HG03175 (cell line): ENCODE data around the gene MRFAP1.
A peak's percentile ranks its signal among the peaks of the same experiment; 100 is the strongest.
"Not testable (repeated sequence)": the region's sequence is repeated elsewhere in the genome, so short reads cannot be mapped to it uniquely, and the experiment has no call there.

Source experiments
- ATAC-seq: cut with Tn5 transposase; IDR thresholded peaks from one replicate; pipeline ENCODE4 v1.9.1; 2021; ENCODE audit warnings: mild to moderate bottlenecking, moderate library complexity; ENCODE audit not compliant: unreplicated experiment

MRFAP1 gene

DNA sequence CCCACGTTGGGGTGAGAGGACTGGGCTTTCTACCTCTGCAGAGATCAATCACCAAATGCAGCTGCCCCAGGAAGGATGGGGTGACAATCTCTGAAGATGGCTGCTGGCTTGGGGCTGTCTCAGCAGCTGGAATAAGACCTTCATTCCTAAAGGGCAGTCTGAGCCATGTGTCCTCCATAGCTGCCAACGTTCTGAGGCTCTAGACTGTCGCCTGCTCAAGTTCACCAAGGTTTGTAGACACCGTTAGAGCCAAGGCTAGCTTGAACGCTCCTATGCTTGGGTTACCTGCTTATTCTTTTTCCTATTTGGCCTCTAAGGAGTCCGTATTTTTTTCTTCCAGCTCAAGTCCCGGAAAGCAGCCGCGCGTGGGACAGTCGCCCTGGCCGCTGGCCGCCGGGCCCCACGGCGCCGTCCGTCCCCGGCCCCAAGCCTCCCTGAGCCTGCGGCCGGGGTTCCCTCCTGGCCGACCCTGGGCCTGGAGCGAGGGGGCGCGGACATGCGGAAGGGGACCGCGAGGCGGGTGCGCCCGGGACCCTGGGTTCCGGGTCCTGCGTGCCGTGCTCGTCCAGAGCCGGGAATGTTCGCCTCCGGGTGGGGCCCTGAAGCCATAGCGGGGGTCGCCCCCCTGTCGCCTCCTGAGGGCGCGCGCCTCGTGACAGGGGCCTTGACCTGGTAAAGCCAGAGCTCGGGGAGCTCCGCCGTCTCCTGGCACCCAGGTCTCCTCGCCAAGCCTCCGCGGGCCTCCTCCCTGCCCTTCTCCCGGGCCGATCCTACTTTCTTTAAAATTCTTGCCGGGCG lies 23.3 kb downstream of the MRFAP1 start:
- no peak for ATAC-seq

- ATAC-seq, result no peak
Observed at GRCh38 chr4:6665320-6665654, 24.8 kb downstream of the MRFAP1 start.

DNA sequence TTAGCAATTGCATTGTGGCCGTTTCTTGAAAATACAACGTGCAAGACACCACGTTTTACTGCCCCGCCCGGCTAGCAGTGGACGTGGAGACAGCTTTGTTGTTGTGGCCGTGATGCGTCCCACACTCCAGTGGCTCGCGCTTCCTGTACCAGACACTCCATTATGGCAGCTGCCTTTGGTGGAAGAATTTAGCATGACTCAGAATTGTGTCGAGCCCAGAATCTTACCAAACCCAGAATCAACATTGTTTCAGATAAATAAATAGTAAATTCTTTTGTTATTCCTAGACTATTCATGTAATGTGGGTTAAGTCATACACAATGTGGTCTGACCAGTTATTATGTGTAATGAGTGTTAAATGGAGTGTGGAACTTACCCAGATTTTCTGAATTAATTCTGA lies 27.9 kb downstream of the MRFAP1 start:
- ATAC-seq, result no peak

GRCh38 chr4:6671648-6672047 lies 31.2 kb downstream of the MRFAP1 start:
- ATAC-seq, result no peak

DNA sequence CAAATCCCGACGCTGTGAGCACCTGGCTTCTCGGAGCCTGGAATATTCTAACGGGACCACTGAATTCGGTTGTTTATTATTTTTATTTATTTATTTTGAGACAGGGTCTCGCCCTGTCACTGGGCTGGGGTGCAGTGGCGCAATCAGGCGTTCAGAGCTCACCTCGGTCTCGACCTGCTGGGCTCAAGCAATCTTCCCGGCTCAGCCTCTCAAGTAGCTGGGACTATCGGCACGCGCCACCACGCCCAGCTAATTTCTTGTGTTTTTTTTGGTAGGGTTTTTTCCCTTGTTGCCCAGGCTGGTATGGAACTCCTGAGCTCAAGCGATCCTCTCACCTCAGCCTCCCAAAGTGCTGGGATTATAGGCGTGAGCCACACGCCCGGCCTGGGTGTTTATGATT lies 31.6 kb downstream of the MRFAP1 start:
- no peak for ATAC-seq

DNA sequence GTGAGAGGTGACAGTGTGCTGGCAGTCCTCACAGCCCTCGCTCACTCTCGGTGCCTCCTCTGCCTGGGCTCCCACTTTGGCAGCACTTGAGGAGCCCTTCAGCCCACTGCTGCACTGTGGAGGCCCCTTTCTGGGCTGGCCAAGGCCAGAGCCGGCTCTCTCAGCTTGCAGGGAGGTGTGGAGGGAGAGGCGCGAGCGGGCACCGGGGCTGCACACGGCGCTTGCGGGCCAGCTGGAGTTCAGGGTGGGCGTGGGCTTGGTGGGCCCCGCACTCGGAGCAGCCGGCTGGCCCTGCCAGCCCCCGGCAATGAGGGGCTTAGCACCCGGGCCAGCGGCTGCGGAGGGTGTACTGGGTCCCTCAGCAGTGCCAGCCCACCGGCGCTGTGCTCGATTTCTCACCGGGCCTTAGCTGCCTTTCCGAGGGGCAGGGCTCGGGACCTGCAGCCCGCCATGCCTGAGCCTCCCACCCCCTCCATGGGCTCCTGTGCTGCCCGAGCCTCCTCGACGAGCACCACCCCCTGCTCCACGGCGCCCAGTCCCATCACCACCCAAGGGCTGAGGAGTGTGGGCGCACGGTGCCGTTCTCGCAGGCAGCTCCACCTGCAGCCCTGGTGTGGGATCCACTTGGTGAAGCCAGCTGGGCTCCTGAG lies 32.2 kb downstream of the MRFAP1 start:
- not testable (repeated sequence) for ATAC-seq

DNA sequence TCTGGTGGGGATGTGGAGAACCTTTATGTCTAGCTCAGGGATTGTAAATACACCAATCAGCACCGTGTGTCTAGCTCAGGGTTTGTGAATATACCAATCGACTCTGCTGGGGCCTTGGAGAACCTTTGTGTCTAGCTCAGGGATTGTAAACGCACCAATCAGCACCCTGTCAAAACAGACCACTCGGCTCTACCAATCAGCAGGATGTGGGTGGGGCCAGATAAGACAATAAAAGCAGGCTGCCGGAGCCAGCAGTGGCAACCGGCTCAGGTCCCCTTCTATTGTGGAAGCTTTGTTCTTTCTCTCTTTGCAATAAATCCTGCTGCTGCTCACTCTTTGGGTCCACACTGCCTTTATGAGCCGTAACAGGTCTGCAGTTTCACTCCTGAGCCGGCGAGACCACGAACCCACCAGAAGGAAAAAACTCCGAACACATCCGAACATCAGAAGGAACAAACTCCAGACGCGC lies 32.7 kb downstream of the MRFAP1 start:
- ATAC-seq, result not testable (repeated sequence)

DNA sequence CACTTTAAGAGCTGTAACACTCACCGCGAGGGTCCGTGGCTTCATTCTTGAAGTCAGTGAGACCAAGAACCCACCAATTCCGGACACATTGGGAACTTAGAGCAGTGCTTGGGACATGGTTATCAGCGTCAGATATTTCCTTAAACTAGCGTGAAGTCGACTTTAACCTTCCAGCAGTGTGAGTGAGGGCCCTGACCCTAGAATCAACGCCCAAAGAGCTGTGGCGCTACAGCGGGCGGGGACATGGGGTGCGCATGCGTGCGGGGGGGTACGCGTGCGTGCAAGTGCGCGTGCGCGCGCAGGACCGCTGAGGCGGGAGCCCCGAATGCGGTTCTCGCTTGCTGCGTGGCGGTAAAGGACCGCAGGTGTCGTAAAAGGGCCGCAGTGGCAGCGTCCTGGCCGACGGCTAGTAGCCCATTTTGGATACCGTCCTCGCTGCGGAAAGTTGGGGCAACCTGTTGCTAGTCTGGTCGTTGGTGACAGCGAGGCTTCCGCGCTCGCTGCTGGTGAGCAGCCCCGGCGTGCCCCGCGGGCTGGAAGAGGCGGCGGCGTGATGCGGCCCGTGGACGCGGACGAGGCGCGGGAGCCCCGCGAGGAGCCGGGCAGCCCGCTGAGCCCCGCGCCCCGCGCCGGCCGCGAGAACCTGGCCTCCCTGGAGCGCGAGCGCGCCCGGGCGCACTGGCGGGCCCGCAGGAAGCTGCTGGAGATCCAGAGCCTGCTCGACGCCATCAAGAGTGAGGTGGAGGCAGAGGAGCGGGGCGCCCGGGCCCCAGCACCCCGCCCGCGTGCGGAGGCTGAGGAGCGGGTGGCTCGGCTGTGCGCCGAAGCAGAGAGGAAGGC lies 33.4 kb downstream of the MRFAP1 start:
- ATAC-seq, result peak; percentile 78

DNA sequence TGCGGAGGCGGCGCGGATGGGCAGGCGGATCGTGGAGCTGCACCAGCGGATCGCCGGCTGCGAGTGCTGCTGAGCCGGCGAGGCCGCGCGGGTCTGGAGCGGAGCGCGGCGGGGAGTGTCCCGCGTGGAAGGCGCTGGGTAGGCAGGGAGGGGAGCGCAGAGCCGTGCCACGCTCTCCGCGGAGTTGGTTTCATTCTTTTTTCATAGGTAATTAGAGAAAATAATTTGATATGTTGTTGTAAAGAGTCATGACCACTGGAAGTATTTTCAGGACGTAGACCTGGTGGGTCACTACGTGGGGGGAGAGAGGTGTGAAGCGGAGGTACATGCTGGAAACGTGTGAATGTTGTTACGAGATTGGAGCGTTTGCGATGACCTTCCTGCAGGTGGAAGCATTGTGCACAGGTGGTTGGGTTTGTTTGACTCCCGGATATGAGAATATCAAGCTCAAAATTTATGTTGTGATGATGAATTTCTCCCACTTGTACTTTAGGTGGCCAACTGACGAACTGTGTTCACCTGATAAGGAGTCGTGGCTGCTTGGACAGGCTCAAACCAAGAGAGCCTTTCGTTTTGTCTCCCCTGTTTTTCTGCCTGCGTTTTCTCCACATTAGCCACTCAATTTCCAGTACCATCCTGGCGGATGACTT lies 34.1 kb downstream of the MRFAP1 start:
- ATAC-seq, result peak; percentile 55

DNA sequence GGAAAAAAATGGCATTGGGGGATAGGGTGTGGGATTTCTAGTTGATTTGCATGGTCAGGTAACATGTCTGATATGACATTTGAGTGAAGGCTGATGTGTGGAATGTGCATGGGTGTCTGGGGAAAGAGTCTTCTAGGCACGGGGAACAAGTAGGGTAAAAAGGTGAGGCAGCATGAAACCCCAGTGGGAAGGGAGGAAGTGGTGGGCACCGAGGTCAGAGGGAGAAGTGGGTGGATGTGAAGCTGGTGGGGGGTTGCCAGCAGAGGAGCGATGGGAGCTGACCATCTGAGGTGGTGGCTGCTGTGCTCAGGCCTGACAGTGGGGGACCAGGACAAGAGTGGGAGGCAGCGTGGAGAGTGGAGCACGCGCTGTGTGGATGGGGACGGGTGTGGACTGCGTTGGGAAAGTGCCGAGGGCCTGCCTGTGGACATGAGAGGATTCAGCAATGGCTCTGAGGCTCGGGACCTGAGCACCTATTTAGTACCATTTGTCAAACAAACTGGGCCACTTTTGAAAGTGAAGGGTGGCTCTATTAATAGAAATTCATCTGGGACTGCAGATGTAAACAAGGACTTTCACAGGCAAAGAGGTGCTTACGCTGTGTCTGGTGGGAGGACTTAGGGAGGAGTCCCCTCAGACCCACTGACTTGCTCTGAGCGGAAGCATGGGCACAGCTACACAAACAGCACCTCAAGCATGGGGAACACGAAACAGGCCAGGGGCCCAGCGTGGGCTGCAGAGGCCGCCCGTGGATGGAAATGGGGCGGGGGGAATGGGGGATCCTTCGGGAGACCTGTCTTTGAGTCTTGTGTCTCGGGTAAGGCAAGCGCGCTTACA lies 36.5 kb downstream of the MRFAP1 start:
- ATAC-seq, result no peak

DNA sequence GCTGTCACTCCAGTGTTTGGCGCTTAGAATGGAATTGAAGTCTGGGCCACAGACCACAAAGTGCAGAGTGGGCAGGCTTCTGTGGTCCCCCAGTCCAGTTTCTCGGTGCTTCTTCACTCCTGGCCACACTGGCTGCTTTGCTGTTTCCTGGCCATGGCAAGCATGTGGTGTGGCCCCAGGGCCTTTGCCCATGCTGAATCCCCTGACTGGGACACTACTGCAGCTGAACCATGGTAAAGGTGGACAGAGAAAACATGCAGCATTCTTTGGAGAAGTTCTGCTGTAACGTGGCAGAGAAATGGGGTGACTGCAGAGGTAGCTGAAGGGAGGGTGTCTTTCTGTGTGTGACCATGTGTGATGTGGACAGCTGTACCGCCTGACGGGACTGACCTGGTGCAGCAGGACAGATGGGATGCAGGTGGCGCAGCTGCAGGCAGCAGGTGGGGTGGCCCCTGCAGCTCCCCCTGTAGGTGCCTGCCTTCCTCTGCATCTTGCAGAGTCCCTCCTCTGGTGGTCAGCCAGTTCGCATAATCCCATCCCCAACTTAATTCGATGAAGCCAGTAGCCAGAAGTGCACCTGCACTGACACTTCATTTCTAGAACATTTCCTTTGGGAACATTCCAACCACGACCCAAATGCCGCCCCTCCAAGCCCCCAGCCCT lies 40.0 kb downstream of the MRFAP1 start:
- ATAC-seq, result no peak

- no peak for ATAC-seq
Observed at GRCh38 chr4:6681191-6681590, 40.7 kb downstream of the MRFAP1 start.

- ATAC-seq, result no peak
Observed at GRCh38 chr4:6682862-6683590, 42.5 kb downstream of the MRFAP1 start.

- ATAC-seq, result no peak
Observed at GRCh38 chr4:6684656-6685055, 44.2 kb downstream of the MRFAP1 start.

DNA sequence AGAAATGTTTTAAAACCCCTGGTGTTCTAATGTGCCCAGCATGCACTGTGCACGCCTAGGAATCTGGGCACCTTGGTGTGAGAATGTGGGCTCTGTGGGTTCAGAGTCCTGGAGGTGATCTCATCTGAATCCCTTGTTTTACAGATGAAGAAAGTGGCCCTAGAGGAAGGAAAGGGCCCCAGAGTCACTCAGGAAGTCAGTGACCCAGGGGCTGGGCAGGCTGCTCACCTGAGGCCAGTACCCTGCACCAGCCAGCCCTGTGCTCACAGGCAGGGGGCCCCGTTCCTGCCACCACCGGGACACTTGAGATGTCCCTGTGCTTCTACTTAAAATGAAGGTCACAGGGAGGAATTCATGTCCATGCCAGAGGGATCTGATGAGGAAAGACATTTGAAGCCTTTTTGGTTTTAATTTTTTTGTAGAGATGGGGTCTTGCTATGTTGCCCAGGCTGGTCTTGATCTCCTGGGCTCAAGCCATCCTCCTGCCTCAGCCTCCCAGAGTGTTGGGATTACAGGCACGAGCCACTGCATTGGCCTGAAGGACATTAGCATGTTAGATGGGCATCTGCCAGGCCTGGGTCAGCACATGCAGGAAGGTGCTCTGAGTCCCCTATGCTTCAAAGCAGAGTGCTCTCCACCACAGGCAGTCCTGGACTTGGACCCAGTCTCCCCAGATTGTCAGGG lies 45.8 kb downstream of the MRFAP1 start:
- no peak for ATAC-seq

DNA sequence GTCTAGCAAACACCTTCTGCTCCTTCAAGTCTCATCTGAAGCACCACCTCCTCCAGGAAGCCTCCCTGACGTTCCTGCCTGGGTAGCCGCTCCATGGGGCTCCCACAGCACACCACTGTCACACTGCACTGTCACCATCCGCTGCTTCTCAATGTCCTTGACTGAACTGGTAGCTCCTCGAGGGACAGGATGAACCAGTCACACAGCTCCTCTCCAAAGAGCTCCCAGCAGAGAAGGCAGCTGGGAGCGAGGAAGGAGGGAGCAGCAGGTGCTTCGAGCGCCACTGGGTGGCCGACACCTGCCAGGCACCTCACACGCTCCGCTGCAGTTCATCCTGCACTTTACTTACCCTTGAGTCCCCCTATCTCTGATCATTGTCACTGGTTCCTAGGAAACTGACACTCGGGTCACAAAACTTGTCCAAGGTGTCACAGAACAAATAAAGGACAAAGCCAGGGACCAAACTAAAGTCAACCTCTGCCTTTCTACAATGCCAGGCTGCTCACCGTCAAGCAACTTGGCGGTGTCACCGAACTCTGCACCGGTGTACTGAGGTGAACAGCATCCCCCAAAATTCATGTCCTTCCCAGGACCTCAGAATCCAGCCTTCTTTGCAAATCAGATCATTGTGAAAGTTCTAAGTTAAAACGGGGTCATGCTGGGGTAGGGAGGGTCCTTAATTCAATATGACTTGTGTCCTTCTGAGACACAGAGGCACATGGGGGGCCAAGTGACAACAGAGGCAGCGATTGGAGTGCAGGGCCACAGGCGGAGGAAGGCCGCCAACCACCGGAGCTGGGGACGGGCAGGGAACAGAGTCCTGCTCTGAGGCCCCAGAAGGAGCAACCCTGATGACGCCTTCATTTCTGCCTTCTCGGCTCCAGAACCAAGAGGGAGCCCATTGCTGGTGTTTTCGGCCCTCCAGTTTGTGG lies 47.7 kb downstream of the MRFAP1 start:
- no peak for ATAC-seq

- peak; percentile 78 for ATAC-seq
Observed at GRCh38 chr4:6688879-6689505, 48.5 kb downstream of the MRFAP1 start.
